ENCODE results near the gene SMIM13. TPM values are rescaled to one million over a fixed set of nuclear protein-coding genes. Genes with fewer than 3 reads are reported as not detected.
A peak's percentile ranks its signal among the peaks of the same experiment; 100 is the strongest.

Gene SMIM13
- total and polyA plus RNA-seq, 12 donors = 3.0 to 14.6 (median 11.5) TPM

- Histone ChIP-seq H3K36me3 (peaks cover 0 to 2% (median 0%) of the 10 kb centered on the region in 9 donors), H3K9me3 (no peaks in the 10 kb centered on the region), H3K4me1 (peaks cover 0 to 17% (median 0%) of the 10 kb centered on the region in 9 donors), H3K27me3 (no peaks in the 10 kb centered on the region), H3K4me3 (no peak overlapping the region), H3K27ac (no peak overlapping the region)
- TF ChIP-seq CTCF (IDR thresholded peaks at IDR 0.05) = no peak
- ATAC-seq (no peak), DNase-seq (no peak)
- WGBS, 2 donors = 78 to 95% methylated on average over 3 of the region's 3 CpGs
- intact Hi-C loops (cut with DNase I) = loop anchor here in 4 of 10 donors (5.0 to 10.0 kb wide), 4 partner anchors 91 to 436 kb away; partner anchors contain the start of gene NEDD9 (in 1 of the 4)
Observed at GRCh38 chr6:11141295-11141694, 47.7 kb downstream of the SMIM13 start.

- H3K9me3 ChIP-seq = no peaks in the 10 kb centered on the region
- ATAC-seq (no peak), DNase-seq (no peak)
- H3K4me3 ChIP-seq = no peak overlapping the region
- no peaks in the 10 kb centered on the region for H3K36me3 ChIP-seq
- intact Hi-C loops (cut with DNase I) = loop anchor here in 4 of 10 donors (5.0 to 10.0 kb wide), 4 partner anchors 90 to 435 kb away; partner anchors contain the start of gene NEDD9 (in 1 of the 4)
- no peak for TF ChIP-seq CTCF (IDR thresholded peaks at IDR 0.05)
- H3K27ac ChIP-seq = no peak overlapping the region
- WGBS, 2 donors = 95 to 96% methylated on average over 8 of the region's 8 CpGs
- peaks cover 0 to 17% (median 0%) of the 10 kb centered on the region in 9 donors for H3K4me1 ChIP-seq
- no peaks in the 10 kb centered on the region for H3K27me3 ChIP-seq
Observed at GRCh38 chr6:11142296-11143027, 48.8 kb downstream of the SMIM13 start.

GRCh38 chr6:11143394-11144371, 50.0 kb downstream of the SMIM13 start:
- TF ChIP-seq CTCF (IDR thresholded peaks at IDR 0.05) = no peak
- no peaks in the 10 kb centered on the region for H3K27me3 ChIP-seq
- DNase-seq = peak; percentile 29 to 30
- ATAC-seq = peak in 7 of 8 donors; percentile 57 to 80 (median 71)
- peaks cover 0 to 17% (median 0%) of the 10 kb centered on the region in 9 donors for H3K4me1 ChIP-seq
- no peaks in the 10 kb centered on the region for H3K9me3 ChIP-seq
- no peaks in the 10 kb centered on the region for H3K36me3 ChIP-seq
- intact Hi-C loops (cut with DNase I) = loop anchor here in 9 of 10 donors (1.0 to 10.0 kb wide), 9 partner anchors 89 to 434 kb away; partner anchors contain the start of gene NEDD9 (in 1 of the 9)
- no peak overlapping the region for H3K4me3 ChIP-seq
- peak overlapping the region in 1 of 10 donors; percentile 32 for H3K27ac ChIP-seq
- WGBS, 2 donors = 81 to 93% methylated on average over 10 of the region's 10 CpGs

- Histone ChIP-seq H3K27me3 (no peaks in the 10 kb centered on the region), H3K9me3 (no peaks in the 10 kb centered on the region), H3K4me1 (peaks cover 0 to 17% (median 0%) of the 10 kb centered on the region in 9 donors), H3K4me3 (no peak overlapping the region), H3K36me3 (no peaks in the 10 kb centered on the region), H3K27ac (no peak overlapping the region)
- peak; percentile 77 to 97 (median 92) for TF ChIP-seq CTCF (IDR thresholded peaks at IDR 0.05)
- intact Hi-C loops (cut with DNase I) = loop anchor here in 9 of 10 donors (1.0 to 10.0 kb wide), 9 partner anchors 88 to 433 kb away; partner anchors contain the start of gene NEDD9 (in 1 of the 9)
- peak; percentile 75 to 82 for DNase-seq
- 25 to 26% methylated on average over 6 of the region's 6 CpGs for WGBS, 2 donors
- ATAC-seq = peak; percentile 91 to 95 (median 94)
Observed at GRCh38 chr6:11144393-11144851, 50.8 kb downstream of the SMIM13 start.

Data from heart right ventricle (tissue), 16 donors.